ENCODE data around the gene MPHOSPH10.

GRCh38 chr2:71122387-71123298 lies 7.8 kb upstream of the MPHOSPH10 start:
- no peak for TF ChIP-seq CTCF (conservative IDR thresholded peaks at IDR 0.05; ENCODE audit: low read length)
- no peak for TF ChIP-seq EZH2phosphoT487 (IDR thresholded peaks at IDR 0.05; ENCODE audit: borderline replicate concordance)
